ENCODE data around the gene TEX51.

The TEX51 gene

GRCh38 chr2:126943612-126944348 is 45.1 kb downstream of the TEX51 start:
- TF ChIP-seq CTCF (IDR thresholded peaks at IDR 0.05; ENCODE audit: control insufficient read depth, extremely low read depth, insufficient read depth): no peak
- DNase-seq (ENCODE audit: low read depth): no peak
- no peak overlapping the region for H3K4me3 ChIP-seq (ENCODE audit: low read depth, low read length)

- no peak overlapping the region for H3K4me3 ChIP-seq (ENCODE audit: low read depth, low read length)
- no peak for TF ChIP-seq CTCF (IDR thresholded peaks at IDR 0.05; ENCODE audit: control insufficient read depth, extremely low read depth, insufficient read depth)
- DNase-seq (ENCODE audit: low read depth): no peak
These were observed 46.4 kb downstream of the TEX51 start for GRCh38 chr2:126945118-126945517.

GRCh38 chr2:126946318-126947102 is 47.8 kb downstream of the TEX51 start:
- TF ChIP-seq CTCF (IDR thresholded peaks at IDR 0.05; ENCODE audit: control insufficient read depth, extremely low read depth, insufficient read depth): no peak
- no peak for DNase-seq (ENCODE audit: low read depth)
- no peak overlapping the region for H3K4me3 ChIP-seq (ENCODE audit: low read depth, low read length)

- H3K4me3 ChIP-seq (ENCODE audit: low read depth, low read length): no peak overlapping the region
- DNase-seq (ENCODE audit: low read depth): no peak
- TF ChIP-seq CTCF (IDR thresholded peaks at IDR 0.05; ENCODE audit: control insufficient read depth, extremely low read depth, insufficient read depth): no peak
These were observed 48.4 kb downstream of the TEX51 start for GRCh38 chr2:126947103-126947429.

- TF ChIP-seq CTCF (IDR thresholded peaks at IDR 0.05; ENCODE audit: control insufficient read depth, extremely low read depth, insufficient read depth): no peak
- no peak overlapping the region for H3K4me3 ChIP-seq (ENCODE audit: low read depth, low read length)
- DNase-seq (ENCODE audit: low read depth): no peak
These were observed 51.1 kb downstream of the TEX51 start for GRCh38 chr2:126949775-126950174.

GRCh38 chr2:126950504-126950903 is 51.8 kb downstream of the TEX51 start:
- no peak overlapping the region for H3K4me3 ChIP-seq (ENCODE audit: low read depth, low read length)
- no peak for TF ChIP-seq CTCF (IDR thresholded peaks at IDR 0.05; ENCODE audit: control insufficient read depth, extremely low read depth, insufficient read depth)
- DNase-seq (ENCODE audit: low read depth): no peak

Data from LNCaP clone FGC (cell line).